ENCODE data around the gene JMJD8.
"Not testable (repeated sequence)": the region's sequence is repeated elsewhere in the genome, so short reads cannot be mapped to it uniquely, and the experiment has no call there.

The JMJD8 gene

DNA sequence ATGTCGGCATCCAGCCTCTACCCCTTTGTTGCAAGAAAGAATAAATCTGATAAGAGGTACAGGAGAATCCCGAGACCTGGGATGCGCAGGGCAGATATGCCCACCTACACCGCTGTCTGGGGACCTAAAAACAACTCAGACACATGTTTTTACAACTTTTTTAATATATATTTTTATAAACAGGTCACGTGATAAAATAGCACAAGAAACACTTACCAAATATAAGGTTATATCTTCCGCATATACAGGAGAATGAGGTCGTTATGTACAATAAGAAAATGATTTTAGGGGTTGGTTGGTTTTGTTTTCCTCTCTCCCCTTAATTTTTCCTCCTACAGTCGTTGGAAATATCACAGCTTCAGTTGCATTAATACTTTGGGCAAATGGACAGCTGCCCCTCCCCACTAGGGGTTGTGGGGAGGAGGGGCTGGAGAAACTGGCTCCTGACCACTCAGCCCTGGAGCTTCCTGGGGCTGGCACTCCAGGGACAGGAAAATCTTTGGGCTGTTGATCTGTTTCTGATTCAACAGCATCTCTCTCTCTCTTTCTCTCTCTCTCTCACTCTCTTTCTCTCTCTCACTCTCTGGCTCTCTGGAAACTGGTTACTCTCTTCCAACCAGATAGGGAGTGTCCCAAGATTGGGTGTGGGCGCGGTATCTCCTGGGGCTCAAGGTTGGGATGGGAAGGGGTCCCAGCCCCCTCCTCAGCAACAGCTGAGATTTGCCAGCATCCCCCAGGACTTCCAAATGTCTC lies 8.4 kb upstream of the JMJD8 start:
- DNase-seq (ENCODE audit: low read depth), result no peak

- not testable (repeated sequence) for DNase-seq (ENCODE audit: low read depth)
Observed at GRCh38 chr16:691242-691641, 7.1 kb upstream of the JMJD8 start.

DNA sequence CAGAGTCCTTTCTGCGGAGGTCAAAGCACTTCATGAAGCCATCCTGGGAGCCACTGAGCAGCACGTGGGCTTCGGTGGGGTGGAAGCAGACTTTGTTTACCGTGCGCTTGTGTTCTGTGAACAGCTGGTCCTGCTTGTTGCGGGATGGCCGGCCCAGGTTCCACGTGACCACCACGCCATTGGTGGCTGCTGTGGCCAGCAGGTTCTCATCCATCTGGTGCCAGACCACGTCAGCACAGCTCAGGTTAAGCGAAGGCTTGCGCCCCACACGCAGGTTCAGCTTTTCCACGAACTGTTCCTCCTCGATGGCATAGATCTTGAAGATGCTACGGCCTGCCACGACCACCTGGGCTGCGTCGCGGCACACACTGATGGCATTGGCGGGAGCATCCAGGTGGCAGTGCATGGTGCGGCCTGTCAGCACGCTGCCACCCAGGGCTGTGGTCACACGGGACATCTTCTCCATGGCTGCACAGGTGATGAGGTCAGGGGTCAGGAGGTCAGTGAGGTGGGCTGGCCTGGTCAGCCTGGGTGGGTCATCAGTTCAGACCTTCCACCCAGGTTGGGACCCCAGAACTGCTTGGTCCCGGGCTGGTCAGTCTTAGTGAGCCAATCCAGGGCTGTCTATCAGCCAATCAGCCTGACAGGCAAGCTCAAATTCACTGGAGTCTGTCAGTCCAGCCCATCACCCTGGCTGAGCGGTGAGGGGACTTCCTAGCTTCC lies 5.2 kb upstream of the JMJD8 start:
- no peak for DNase-seq (ENCODE audit: low read depth)

DNA sequence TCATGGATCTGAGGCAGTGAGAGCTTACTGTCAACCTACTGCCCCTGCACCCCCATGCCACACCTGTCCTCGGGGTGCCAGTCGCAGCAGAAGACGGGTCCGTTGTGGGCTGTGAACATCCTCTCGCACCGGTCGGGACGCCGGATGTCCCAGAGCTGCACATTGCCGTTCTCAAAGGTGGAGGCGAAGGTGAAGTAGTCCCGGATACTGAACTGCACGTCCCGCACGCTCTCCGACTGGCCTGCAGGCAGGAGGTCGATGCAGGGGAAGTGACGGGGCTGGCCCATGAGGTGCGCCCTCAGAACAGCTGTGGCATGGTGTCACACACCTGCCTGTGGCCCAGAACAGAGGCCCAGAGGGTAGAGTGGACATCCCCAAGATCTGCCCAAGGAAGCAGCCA lies 3.4 kb upstream of the JMJD8 start:
- no peak for DNase-seq (ENCODE audit: low read depth)

DNA sequence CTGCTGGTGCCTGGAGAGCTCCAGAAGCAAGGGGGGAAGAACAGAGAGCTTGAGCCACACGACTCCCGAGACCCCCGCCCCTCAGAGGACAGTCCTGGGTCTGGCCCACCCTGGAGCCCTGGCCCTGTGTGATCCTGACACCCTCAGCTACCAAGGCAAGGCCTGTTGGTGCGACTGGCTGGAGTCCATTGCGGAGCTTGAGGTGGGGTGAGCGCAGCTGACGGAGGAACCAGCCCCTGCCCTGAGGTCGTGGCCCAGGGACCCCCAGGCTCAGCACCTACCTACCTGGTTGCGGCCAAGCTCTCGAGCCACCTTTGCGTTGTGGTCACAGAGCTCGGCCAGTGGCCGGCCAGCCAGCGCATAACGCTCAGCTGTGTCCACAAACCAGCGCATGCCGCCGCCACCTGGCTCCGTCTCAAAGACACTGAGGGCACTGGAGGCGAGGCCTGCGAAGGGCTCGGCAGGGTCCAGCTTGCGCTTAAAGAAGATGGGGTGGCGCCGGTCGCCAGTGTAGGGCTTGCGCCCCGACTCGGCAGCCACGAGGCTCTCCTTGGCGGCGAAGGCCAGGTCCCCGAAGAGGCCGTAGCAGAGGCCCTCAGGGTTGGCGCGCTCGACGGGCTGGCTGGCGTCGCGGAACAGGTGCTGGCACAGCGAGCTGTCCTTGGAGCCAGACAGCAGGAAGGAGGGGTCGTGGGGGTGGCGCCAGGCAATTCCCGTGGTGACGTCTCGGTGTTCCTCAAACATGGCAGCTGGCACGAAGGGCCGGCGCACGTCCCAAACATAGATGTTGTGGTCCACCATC lies 2.5 kb upstream of the JMJD8 start:
- no peak for DNase-seq (ENCODE audit: low read depth)

- DNase-seq (ENCODE audit: low read depth), result no peak
Observed at GRCh38 chr16:685967-686366, 1.8 kb upstream of the JMJD8 start.

DNA sequence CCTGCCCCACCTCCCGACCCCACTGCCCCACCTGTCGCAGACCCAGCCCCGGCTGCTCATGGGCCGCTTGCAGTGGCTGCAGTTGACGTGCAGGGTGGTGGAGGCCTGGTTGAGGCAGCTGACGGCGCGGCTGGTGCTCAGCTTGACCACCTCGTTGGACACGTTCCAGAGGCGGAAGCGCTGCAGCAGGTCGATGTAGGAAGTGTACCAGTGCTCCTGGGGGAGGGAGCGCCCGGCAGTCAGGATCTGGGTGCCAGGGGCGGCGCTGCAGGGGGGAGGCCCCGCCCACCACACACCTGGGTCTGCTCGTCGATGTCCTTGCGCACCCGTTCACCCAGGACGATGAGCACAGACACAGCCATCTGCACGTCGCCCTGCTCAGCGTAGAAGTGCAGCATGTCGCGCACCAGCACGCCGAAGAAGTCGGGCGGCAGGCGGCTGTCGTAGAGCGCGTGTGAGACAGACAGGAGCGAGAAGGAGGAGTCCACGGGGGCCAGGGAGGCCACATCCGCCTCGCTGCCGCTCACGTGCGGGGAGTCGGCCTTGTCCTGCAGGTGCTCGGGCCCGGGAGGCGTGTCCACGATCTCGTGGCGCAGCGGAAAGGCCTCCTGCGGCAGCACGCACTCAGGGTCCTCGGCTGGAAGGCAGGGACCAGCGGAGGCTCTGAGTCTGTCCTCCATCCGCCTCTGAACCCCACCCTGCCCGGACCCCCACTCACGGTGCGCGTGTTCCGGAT lies 995 bp upstream of the JMJD8 start:
- no peak for DNase-seq (ENCODE audit: low read depth)

- DNase-seq (ENCODE audit: low read depth), result no peak
Observed at GRCh38 chr16:683396-684070, 601 bp downstream of the JMJD8 start.

DNA sequence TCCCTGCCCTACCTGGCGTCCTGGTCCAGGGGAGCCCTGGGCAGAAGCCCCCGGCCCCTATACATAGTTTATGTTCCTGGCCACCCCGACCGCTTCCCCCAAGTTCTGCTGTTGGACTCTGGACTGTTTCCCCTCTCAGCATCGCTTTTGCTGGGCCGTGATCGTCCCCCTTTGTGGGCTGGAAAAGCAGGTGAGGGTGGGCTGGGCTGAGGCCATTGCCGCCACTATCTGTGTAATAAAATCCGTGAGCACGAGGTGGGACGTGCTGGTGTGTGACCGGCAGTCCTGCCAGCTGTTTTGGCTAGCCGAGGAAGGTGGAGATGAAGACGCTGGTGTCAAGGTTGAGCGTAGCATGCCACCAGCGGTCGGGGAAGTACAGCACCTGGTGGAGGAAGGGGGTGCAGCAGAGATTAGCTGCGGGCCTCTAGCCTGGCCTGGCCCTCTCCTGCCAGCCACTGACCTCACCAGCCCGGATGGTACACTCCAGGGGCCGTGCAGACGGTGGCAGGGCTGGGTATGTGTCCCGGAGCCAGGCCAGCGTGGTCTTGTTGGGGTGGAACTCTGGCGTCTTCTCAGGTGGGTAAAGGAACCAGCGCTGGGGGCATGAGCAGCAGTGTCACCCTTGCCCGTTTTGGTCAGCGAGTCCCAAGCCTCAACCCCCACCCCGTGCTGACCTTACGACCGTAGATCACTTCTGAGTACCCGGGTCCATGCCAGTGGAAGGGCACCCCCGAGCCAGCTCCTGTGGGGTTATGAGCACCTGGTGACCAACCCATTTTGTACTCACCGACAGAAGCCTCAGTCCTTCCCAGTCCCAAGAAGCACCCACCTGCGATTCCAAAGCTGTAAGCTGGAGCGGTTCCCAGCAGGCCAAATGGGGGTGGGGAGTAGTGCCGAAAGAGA lies 1.4 kb downstream of the JMJD8 start:
- DNase-seq (ENCODE audit: low read depth), result no peak

- no peak for DNase-seq (ENCODE audit: low read depth)
Observed at GRCh38 chr16:681746-682427, 2.2 kb downstream of the JMJD8 start.

- DNase-seq (ENCODE audit: low read depth), result no peak
Observed at GRCh38 chr16:680967-681745, 3.0 kb downstream of the JMJD8 start.

GRCh38 chr16:680625-680945 lies 3.5 kb downstream of the JMJD8 start:
- DNase-seq (ENCODE audit: low read depth), result no peak

DNA sequence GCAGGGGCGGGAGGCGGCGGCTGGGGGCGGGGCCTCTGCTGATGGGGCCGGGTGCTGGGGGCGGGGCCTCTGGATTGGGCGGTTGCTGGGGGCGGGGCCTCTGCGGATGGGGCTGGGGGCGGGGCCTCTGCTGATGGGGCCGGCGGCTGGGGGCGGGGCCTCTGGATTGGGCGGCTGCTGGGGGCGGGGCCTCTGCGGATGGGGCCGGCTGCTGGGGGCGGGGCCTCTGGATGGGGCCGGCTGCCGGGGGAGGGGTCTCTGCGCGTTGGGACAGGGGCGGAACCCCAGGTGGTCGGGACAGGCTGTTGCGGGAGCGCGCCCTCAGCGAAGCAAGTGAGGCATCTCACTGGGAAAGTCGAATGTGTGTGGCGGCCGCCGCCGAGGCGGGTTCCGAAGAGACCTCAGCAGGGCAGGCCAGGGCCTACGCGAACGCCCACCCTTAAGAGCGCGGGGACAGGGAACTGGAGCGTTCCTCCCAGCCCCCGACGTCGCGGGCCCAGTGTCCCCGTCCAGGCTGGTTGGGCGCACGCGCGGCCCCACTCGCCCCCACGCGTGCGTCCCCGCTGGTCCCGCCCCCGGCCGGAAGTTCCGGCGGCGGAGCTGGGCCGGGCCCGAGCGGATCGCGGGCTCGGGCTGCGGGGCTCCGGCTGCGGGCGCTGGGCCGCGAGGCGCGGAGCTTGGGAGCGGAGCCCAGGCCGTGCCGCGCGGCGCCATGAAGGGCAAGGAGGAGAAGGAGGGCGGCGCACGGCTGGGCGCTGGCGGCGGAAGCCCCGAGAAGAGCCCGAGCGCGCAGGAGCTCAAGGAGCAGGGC lies 4.1 kb downstream of the JMJD8 start, which contains the start of gene STUB1:
Gene STUB1, plus strand, starts transcription at position 597 of the 811 bp plus-strand sequence. Its CDS starts 116 bp downstream, at position 713.
- DNase-seq (ENCODE audit: low read depth), result peak; percentile 49

- no peak for DNase-seq (ENCODE audit: low read depth)
Observed at GRCh38 chr16:678858-679813, 5.0 kb downstream of the JMJD8 start.

DNA sequence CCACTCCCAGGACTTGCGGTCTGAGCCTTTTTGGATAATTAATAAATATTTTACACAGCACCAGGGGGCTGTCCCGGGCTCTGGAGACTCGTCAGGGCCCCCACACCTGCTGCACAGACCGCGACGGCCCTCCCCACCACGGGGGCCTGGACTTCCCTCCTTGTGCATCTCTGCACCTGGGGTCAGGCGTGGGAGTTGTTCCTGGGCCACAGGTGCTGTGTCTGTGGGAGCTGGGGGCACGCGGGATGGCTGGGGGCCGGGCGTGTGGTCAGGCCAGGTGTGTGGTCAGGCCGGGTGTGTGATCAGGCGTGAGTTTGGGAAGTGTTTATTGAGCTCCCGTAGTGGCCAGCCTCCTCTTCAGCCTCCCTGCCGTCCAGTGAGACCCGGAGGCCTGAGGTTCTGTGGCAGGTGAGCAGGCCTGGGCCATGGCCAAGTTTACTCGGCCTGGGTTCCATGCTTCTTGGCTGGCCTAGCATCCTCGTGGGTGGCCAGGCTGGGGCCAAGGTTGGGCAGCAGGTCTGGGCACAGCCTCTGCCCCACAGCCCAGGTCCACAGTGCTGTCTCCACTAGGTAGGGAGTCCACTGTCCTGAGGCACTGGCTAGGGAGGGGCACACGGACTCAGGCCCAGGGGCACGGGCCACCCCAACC lies 5.8 kb downstream of the JMJD8 start:
- no peak for DNase-seq (ENCODE audit: low read depth)
